Epithelial cell of esophagus (primary cell): ENCODE results near the gene IL5RA.

Source experiments
- DNase-seq: peaks from one replicate; pipeline ENCODE4 v3.0.0; 2010; ENCODE audit warnings: low read depth
- H3K4me3 ChIP-seq: 2 replicates; pipeline ENCODE4 v1.5.1; 2011; ENCODE audit warnings: mild to moderate bottlenecking, low read length, control low read depth
- CTCF ChIP-seq: IDR thresholded peaks from 2 replicates; pipeline ENCODE4 v1.5.1; 2011; ENCODE audit warnings: low read depth, mild to moderate bottlenecking, low read length, control low read depth, inconsistent platforms; ENCODE audit not compliant: insufficient read depth; ENCODE audit errors: missing control alignments

The IL5RA gene

DNA sequence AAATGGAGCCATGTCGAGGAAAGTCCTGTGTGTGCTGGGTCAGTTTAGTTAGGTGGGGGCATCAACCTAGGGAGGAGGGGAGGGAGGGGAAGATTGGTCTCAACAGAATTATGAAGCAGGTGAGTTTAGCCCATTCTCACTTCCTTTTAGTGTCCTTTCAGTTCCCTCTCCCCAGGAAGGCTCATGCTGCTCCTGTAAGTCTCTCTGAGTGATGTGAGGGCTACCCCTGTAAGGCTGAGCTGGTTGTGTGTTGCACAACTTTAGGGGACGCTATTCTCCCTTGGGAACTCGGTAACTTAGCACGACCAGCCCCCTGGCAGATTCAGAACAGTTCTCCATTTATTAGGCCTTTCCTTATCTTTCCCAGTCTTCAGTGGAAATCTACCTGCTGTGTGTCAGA lies 21.2 kb downstream of the IL5RA start:
- DNase-seq, result no peak

GRCh38 chr3:3087716-3088465 lies 22.3 kb downstream of the IL5RA start:
- no peak overlapping the region for H3K4me3 ChIP-seq
- DNase-seq, result no peak

More for the DNA sequence above, 21.2 kb downstream of the IL5RA start:
- TF ChIP-seq CTCF, result no peak
- no peak overlapping the region for H3K4me3 ChIP-seq

GRCh38 chr3:3087279-3087678 lies 22.9 kb downstream of the IL5RA start:
- no peak for DNase-seq
- TF ChIP-seq CTCF, result no peak
- H3K4me3 ChIP-seq, result no peak overlapping the region

More at GRCh38 chr3:3087716-3088465, 22.3 kb downstream of the IL5RA start:
- TF ChIP-seq CTCF, result no peak

DNA sequence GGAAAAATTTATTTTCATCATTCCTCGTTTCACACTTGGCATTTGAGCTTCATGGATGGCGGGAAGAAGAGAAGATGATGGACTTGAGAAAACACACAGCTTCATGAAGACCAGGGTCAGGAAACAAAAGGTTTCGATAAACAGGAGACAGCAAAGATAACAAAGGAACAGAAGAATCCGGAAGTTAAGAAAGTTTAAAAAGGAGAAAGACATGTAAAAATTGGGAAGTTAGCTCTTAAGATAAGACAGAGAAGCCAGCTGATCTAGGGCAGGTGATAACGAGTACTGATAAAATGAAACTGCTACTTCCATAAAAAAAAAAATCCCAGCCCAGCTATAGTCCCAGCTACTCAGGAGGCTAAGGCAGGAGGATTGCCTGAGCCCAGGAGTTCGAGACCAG lies 23.9 kb downstream of the IL5RA start:
- DNase-seq, result no peak
- TF ChIP-seq CTCF, result no peak
- H3K4me3 ChIP-seq, result no peak overlapping the region

GRCh38 chr3:3085782-3086181 lies 24.4 kb downstream of the IL5RA start:
- no peak for DNase-seq
- no peak for TF ChIP-seq CTCF
- H3K4me3 ChIP-seq, result no peak overlapping the region

- no peak for TF ChIP-seq CTCF
- no peak overlapping the region for H3K4me3 ChIP-seq
- DNase-seq, result no peak
Measured at GRCh38 chr3:3084890-3085289, 25.3 kb downstream of the IL5RA start.
